IPS-NIHi7 (cell line): Measurements from ENCODE around the gene RAB40B.

ENCODE experiments used
- DNase-seq: peaks from one replicate; pipeline ENCODE4 v3.0.0; 2012; ENCODE audit warnings: mixed read lengths; ENCODE audit errors: extremely low spot score

The RAB40B gene

DNA sequence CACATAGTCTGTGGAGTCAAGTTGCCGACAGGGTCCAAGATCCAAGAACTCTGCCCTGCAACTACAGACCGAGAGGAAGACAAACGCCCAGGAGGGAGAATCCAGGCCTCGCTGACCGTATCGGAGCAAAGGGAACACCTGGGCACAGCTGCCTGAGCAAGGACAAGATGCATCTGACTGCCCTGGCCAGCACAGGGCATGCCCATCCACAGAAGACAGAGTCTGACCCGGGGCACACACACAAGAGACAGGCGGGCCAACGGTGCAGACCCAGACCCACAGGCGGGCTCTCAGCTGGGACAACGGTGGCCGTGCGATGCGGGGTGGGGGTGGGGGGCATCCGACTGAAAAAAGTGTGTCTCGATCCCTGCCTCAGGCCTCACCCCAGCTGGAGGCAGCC, 6.2 kb downstream of the RAB40B start:
- no peak for DNase-seq

GRCh38 chr17:82691714-82692113, 6.8 kb downstream of the RAB40B start:
- DNase-seq = no peak

DNA sequence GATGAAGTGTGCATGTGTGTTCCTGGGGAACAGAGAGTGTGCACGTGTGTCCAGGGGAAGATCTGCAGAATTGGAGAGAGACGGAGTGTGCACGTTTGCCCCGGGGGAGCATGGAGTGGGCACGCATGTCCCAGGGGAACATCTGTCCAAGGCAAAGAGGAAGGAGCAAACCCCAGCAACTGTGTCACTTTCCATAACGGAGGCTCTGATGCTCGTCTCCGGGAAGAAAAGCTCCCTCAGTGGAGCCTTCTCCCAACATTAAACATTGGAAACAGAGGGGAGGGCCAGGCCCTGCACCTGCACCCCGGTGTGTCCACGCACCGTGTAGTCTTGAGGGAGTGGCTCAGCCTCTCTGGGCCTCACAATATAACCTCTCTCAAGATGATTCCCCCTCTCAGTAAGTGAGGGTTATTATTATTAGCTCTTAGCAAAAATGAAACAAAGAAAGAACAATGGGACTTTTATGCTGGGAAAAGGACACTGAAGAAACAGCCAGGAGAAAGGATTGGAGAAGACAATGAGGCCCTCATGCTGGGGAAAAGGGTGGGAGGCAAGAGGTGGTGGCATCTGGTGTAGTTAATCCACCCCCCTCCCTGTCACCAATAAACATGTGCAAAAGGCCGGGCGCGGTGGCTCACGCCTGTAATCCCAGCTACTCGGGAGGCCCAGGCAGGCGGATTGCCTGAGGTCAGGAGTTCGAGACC, 7.6 kb downstream of the RAB40B start:
- DNase-seq = no peak

DNA sequence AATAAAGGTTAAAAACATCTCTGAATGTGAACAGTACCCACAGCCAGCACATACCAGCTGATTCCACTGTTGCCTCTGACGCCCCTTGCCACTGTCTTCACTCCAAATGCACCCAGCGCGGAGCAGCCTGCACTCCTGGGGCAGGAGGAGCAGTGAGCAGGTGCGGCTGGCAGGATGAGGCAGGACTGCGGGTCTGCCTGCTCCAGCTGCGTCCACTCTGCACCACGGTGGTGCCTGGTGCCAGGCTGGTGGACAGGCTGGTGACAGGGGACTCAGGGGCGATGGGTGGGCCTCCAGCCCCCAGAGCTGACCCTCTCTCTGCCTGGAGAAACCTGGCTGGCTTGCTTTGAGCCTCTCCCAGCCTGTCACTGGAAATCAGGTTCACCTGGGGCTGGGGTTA, 9.4 kb downstream of the RAB40B start:
- DNase-seq = no peak

DNA sequence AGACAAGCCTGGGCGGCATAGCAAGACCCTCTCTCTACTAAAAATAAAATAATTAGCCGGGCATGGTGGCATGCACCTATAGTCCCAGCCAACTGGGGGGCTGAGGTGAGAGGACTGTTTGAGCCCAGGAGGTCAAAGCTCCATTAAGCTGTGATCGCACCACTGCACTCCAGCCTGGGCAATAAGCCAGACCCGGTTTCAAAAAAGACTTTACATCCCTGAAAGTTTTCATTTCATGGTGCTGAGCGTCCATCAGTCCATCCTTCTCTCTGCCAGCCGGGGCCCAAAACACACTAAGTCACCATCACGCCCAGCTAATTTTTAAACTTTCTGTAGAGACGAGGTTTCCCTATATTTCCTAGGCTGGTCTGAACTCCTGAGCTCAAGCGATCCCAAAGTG, 10.6 kb downstream of the RAB40B start:
- no peak for DNase-seq

DNA sequence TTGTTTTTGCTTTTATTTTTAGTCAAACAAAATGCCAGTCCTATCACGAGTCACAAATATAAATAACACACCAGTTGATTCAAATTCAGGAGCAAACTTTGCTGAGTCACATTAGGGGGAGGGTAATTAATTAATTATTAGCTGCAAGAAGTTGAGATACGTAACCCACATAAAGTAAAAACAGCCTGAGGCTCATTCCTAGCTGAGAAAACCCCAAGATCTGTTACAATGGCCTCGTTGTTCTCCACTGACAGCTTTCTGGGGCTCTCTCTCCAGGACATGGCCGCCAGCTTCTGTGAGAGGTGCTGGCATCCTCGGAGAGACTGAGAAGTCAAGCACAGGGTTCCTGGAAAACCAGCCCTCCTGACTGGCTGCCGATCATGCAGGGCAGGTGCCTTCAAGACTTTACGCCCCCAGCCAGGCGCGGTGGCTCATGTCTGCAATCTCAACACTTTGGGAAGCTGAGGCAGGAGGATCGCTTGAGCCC, 11.1 kb downstream of the RAB40B start:
- no peak for DNase-seq

GRCh38 chr17:82686366-82687324, 11.9 kb downstream of the RAB40B start:
- DNase-seq = no peak

DNA sequence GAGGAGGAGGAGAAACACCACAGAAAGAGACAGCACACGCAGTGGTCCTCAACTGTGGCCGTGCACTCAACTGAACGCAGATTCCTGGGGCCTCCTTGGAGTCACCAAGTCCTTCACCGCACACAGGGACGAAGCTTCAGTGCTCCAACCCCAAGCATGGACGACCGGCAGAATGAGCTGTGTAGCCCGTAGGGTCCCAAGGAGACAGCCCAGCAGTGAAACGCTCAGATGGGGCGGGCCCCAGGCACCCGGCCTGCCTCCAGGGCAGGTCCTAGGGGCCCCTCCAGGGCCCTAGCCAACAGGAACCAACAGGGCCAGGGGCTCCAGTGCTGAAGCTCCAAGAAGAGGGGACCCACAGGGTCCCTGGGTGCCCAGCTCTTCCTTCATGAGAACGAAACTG, 13.2 kb downstream of the RAB40B start:
- DNase-seq = no peak

DNA sequence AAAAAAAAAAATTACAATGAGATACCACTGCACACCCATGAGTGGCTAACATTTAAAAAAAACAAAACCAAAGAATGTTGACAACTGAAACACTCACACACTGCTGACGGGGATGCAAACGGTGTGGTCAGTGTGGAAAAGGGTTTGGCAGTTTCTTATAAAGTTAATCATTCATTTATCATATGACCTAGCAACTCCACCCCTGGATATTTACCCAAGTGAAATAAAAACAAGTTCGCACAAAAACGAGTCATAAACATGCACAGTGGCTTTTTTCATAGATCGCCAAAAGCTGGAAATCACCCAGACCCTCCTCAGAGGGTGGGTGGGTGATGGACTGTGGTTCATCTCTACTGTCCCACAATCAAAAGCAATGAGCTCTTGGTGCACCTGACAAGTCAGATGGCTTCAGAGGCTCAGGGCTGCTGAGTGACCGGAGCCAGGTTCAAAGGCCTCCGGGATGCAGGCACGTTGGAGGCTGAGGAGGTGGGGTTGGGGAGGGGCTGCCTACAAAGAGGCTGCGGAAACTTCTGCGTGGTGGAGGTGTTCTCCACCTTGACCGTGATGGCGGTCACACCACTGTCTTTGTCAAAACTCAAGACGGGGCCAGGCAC, 14.2 kb downstream of the RAB40B start:
- DNase-seq = no peak

DNA sequence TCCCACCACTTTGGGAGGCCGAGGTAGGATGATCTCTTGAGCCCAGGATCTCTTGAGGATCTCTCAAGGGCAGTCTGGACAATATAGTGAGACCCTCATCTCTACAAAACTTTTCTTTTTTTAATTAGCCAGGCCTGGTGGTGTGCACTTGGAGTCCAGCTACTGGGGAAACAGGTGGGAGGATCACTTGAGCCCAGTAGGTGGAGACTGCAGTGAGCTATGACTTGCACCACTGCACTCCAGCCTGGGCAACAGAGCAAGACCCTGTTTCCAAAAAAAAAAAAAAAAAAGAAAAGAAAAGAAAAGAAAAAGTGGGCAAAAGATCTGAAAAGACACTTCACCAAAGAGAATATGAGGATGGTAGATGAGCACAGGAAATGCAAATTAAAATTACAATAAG, 15.0 kb downstream of the RAB40B start:
- no peak for DNase-seq

GRCh38 chr17:82681547-82681946, 17.0 kb downstream of the RAB40B start:
- no peak for DNase-seq

GRCh38 chr17:82679586-82680465, 18.7 kb downstream of the RAB40B start:
- DNase-seq = peak; percentile 60

DNA sequence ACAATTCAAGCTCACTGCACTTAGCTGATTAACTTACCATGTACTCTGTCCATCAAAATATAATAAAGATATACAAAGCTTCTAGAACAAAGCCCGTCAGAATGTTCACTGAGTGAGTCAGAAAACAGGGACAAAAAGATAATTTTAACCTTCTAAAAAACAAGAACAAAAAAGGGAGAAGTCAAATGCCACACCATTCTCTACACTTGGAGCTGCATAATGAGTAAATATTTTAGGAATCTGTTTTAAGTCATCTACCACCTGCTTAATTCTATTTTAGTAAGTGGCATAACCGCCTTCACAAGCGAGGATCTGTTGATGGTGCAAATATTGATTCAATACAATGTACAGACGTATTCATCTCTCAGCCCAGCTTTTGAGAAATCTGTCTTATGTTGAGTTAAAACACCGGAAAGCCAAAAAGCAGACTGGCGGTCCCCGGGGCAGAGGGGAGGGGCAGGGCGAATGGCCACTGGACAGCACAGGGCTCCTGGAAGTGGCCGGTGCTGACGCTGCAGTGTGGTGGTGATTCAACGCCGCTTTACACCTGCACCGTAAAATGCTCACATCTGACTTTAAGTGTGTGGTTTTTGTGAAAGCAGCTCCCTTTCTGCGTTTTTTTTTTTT, 20.1 kb downstream of the RAB40B start:
- no peak for DNase-seq

GRCh38 chr17:82677353-82677925, 21.1 kb downstream of the RAB40B start:
- DNase-seq = no peak

- no peak for DNase-seq
Measured at GRCh38 chr17:82675476-82676245, 22.8 kb downstream of the RAB40B start.

GRCh38 chr17:82674656-82675475, 23.6 kb downstream of the RAB40B start:
- no peak for DNase-seq

DNA sequence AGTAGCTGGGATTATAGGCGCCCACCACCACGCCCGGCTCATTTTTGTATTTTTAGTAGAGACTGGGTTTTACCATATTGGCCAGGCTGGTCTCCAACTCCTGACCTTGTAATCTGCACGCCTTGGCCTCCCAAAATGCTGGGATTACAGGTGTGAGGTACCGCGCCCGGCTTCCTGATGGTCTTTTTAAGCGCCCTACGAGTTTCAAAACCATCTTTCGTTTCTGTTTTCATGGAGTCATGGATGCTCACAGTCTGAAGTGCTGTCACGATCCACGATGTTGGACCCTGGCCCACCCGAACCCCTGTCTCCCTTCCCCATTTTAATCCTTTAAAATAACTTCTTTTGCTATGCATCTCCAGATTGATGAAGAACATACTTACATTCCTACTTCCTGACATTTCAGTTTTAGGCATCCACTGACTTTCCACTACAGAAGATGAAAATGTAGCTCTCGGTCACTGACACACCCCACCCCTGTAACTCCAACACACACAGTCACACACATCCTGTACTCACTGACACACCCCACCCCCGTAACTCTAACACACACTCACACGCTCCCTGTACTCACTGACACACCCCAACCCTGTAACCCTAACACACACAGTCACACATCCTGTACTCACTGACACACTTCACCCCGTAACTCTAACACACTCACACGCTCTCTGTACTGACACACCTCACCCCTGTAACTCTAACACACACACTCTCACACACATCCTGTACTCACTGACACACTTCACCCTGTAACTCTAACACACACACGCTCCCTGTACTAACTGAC, 27.6 kb downstream of the RAB40B start:
- no peak for DNase-seq

- peak; percentile 91 for DNase-seq
Measured at GRCh38 chr17:82668631-82669099, 29.8 kb downstream of the RAB40B start.
